Heart right ventricle (tissue), 16 donors: Measurements from ENCODE around the gene ATP6AP1. TPM values are rescaled to one million over a fixed set of nuclear protein-coding genes. Genes with fewer than 3 reads are reported as not detected.

Source experiments
- ATAC-seq, 8 donors: fragments of 200-7000 bp; cut with Tn5 transposase; one replicate each; pipeline ENCODE4 v1.9.1; 2020; ENCODE audit warnings: mild to moderate bottlenecking in 8 of 8, moderate library complexity in 8 of 8, moderate number of reproducible peaks in 1 of 8
- DNase-seq, 2 donors: peaks; one replicate each; pipeline ENCODE4 v3.0.0-alpha.2; 2020
- H3K27ac ChIP-seq, 10 donors: fragments of 200-600 bp; sonication (generic) in 2 of 10; one replicate each; pipeline versions ENCODE4 v1.5.0 to v1.8.0; 2020 to 2022; ENCODE audit warnings: mild to moderate bottlenecking in 3 of 10
- H3K27me3 ChIP-seq, 7 donors: fragments of 200-600 bp; one replicate each; pipeline ENCODE4 v1.8.0; 2021 to 2022; ENCODE audit warnings: mild to moderate bottlenecking in 2 of 7
- H3K36me3 ChIP-seq, 9 donors: fragments of 200-600 bp; sonication (generic) in 1 of 9; one replicate each; pipeline versions ENCODE4 v1.5.0 to v1.8.0; 2020 to 2022; ENCODE audit warnings: mild to moderate bottlenecking in 2 of 9
- H3K4me1 ChIP-seq, 9 donors: fragments of 200-600 bp; sonication (generic) in 1 of 9; one replicate each; pipeline versions ENCODE4 v1.5.0 to v1.8.0; 2020 to 2022; ENCODE audit warnings: mild to moderate bottlenecking in 4 of 9
- H3K4me3 ChIP-seq, 10 donors: fragments of 200-600 bp; sonication (generic) in 2 of 10; one replicate each; pipeline versions ENCODE4 v1.5.0 to v1.8.0; 2020 to 2022; ENCODE audit warnings: mild to moderate bottlenecking in 7 of 10, moderate library complexity in 2 of 10
- H3K9me3 ChIP-seq, 11 donors: fragments of 200-600 bp in 10 of 11; sonication (generic) in 2 of 11; one replicate each; pipeline versions ENCODE4 v1.5.0 to v1.8.0; 2013 to 2022; ENCODE audit warnings: mild to moderate bottlenecking in 2 of 11, control low read depth in 1 of 11, moderate library complexity in 1 of 11
- WGBS, 2 donors: extraction: QIAGEN DNeasy Blood & Tissue Kit; methylation state at CpG; one replicate each; pipeline ENCODE4 v1.1.7; 2013; ENCODE audit warnings: inconsistent platforms in 1 of 2; 5-methylcytosine and 5-hydroxymethylcytosine counted together
- intact Hi-C, 10 donors: fragments of 100-400 bp; cut with DNase I; formaldehyde crosslinking; loops; one replicate each; pipeline versions ENCODE4 v1.11.1 to v1.14.2; 2022
- polyA plus RNA-seq, 2 donors: library from polyadenylated mRNA; stranded (reverse); fragments of 200-250 nt; gene quantifications; one replicate each; pipeline ENCODE4 v1.2.3, GENCODE V29; 2013
- total RNA-seq, 10 donors: library from RNA; stranded (reverse); fragmentation: NEBNext Ultra II Directional in 3 of 10; extraction: Animal tissue kit (Norgen Biotek cat#: 25700) in 3 of 10; gene quantifications; one replicate each; pipeline versions ENCODE4 v1.2.1 to v1.2.4, GENCODE V29; 2021 to 2023
- TF ChIP-seq, protein P1 (sequence below), 9 donors: fragments of 200-600 bp; sonication (generic) in 2 of 9; IDR thresholded peaks; one replicate each; pipeline versions ENCODE4 v1.5.0 to v1.8.0; 2021 to 2022; ENCODE audit warnings: antibody characterized with exemption in 9 of 9, mild to moderate bottlenecking in 5 of 9, moderate library complexity in 1 of 9
- donor health status: Arrhythmogenic right ventricular cardiomyopathy.
- donor health status: ischemic (EF 13 %, LVEDD 7.1; RV severe dilation, severe dysfunction).
- donor health status: healthy with polysubstance abuse.
- donor health status: DM: no; HTN: yes; CAD: no.
- donor health status: DM: no; HTN: no; CAD: no.
- donor health status: ischemic (EF 25% LVEDD 6.9; RV normal size, moderate dysfunction).
- donor health status: ischemic (EF 25% LVEDD 5.7; RV mildly dilated, moderate dysfunction).
- donor health status: healthy.
- donor health status: DM: yes; HTN: yes; CAD: no.
- donor health status: Ischemic cardiomyopathy.
- donor health status: ischemic (EF 35%, LVEDD 5.7; RV mildly dilated, moderate dysfunction).
- donor health status: nonischemic (EF 11% LVEDD 7.7; RV severe dilation, severe dysfunction).
- donor health status: DM: yes; HTN: yes; CAD: no.
- donor health status: PGD.
- donor health status: ischemic (EF 29% LVEDD 5.4; RV normal size, mild dysfunction).
- donor health status: nonischemic (EF 23%, LVEDD 6.1; RV moderate dilation, normal function).

Gene ATP6AP1
- total and polyA plus RNA-seq, 12 donors = 26.0 to 113 (median 90.6) TPM

GRCh38 chrX:154443992-154444754, 15.7 kb downstream of the ATP6AP1 start, which contains the start of gene FAM50A:
TSS of gene FAM50A (plus strand) at chrX:154444141. CDS start at chrX:154444236, 95 bp downstream.
- no peaks in the 10 kb centered on the region for H3K9me3 ChIP-seq
- H3K36me3 ChIP-seq = peaks cover 0 to 61% (median 12%) of the 10 kb centered on the region in 9 donors
- TF ChIP-seq, protein P1, sequence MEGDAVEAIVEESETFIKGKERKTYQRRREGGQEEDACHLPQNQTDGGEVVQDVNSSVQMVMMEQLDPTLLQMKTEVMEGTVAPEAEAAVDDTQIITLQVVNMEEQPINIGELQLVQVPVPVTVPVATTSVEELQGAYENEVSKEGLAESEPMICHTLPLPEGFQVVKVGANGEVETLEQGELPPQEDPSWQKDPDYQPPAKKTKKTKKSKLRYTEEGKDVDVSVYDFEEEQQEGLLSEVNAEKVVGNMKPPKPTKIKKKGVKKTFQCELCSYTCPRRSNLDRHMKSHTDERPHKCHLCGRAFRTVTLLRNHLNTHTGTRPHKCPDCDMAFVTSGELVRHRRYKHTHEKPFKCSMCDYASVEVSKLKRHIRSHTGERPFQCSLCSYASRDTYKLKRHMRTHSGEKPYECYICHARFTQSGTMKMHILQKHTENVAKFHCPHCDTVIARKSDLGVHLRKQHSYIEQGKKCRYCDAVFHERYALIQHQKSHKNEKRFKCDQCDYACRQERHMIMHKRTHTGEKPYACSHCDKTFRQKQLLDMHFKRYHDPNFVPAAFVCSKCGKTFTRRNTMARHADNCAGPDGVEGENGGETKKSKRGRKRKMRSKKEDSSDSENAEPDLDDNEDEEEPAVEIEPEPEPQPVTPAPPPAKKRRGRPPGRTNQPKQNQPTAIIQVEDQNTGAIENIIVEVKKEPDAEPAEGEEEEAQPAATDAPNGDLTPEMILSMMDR (IDR thresholded peaks at IDR 0.05) = peak in 1 of 9 donors; percentile 9
- ATAC-seq (peak; percentile 72 to 93 (median 90)), DNase-seq (peak; percentile 79 to 85)
- peak within 1 kb of the TSS; percentile 61 to 86 (median 80) for H3K27ac ChIP-seq
- 0% methylated on average over 23 to 83 of the region's 94 CpGs for WGBS, 2 donors
- intact Hi-C loops = no loop called here
- peaks cover 0 to 23% (median 11%) of the 10 kb centered on the region in 9 donors for H3K4me1 ChIP-seq
- no peaks in the 10 kb centered on the region for H3K27me3 ChIP-seq
- peak within 1 kb of the TSS; percentile 44 to 72 (median 65) for H3K4me3 ChIP-seq

GRCh38 chrX:154444755-154445246, 16.3 kb downstream of the ATP6AP1 start:
- ATAC-seq (peak in 1 of 8 donors; percentile 21), DNase-seq (no peak)
- Histone ChIP-seq H3K27ac (peak overlapping the region in 8 of 10 donors; percentile 75 to 86 (median 81)), H3K4me3 (peak overlapping the region; percentile 44 to 72 (median 65)), H3K4me1 (peaks cover 0 to 21% (median 11%) of the 10 kb centered on the region in 9 donors), H3K27me3 (no peaks in the 10 kb centered on the region), H3K36me3 (peaks cover 0 to 61% (median 12%) of the 10 kb centered on the region in 9 donors), H3K9me3 (no peaks in the 10 kb centered on the region)
- TF ChIP-seq, protein P1 (IDR thresholded peaks at IDR 0.05) = no peak
- WGBS, 2 donors = 46 to 54% methylated on average over 12 to 13 of the region's 13 CpGs
- intact Hi-C loops = no loop called here

DNA sequence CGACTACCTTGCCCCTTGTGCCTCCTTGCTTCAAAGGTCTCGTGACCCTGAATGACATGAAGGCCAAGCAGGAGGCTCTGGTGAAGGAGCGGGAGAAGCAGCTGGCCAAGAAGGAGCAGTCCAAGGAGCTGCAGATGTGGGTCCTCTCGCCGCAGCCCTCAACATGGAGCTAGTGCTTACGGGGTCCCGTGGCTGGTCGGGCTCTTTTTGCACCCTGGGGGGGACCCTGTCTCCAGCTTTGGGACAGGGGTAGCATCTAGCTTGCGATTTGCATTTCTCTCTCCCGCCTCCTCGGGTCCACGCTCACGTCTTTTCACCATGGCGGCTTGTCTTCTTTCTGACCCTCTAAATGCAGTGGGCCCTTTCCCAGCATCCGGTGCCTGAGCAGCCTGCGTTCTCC, 17.3 kb downstream of the ATP6AP1 start:
- Histone ChIP-seq H3K4me3 (no peak overlapping the region), H3K4me1 (peaks cover 0 to 21% (median 11%) of the 10 kb centered on the region in 9 donors), H3K27me3 (no peaks in the 10 kb centered on the region), H3K36me3 (peaks cover 0 to 61% (median 12%) of the 10 kb centered on the region in 9 donors), H3K27ac (no peak overlapping the region), H3K9me3 (no peaks in the 10 kb centered on the region)
- TF ChIP-seq, protein P1 (IDR thresholded peaks at IDR 0.05) = no peak
- intact Hi-C loops = no loop called here
- ATAC-seq = no peak
- DNase-seq = no peak
- 95 to 100% methylated on average over 12 to 16 of the region's 16 CpGs for WGBS, 2 donors

GRCh38 chrX:154446430-154446829, 18.0 kb downstream of the ATP6AP1 start:
- WGBS, 2 donors = 92 to 94% methylated on average over 12 of the region's 12 CpGs

More at GRCh38 chrX:154446430-154446829, 18.0 kb downstream of the ATP6AP1 start:
- DNase-seq = no peak
- Histone ChIP-seq H3K27ac (no peak overlapping the region), H3K4me1 (peaks cover 0 to 21% (median 11%) of the 10 kb centered on the region in 9 donors), H3K27me3 (no peaks in the 10 kb centered on the region), H3K4me3 (no peak overlapping the region), H3K9me3 (no peaks in the 10 kb centered on the region), H3K36me3 (peaks cover 0 to 60% (median 12%) of the 10 kb centered on the region in 9 donors)
- intact Hi-C loops = no loop called here
- no peak for ATAC-seq
- TF ChIP-seq, protein P1 (IDR thresholded peaks at IDR 0.05) = no peak
